Measurements from ENCODE around the gene CERS6.

CERS6 gene

GRCh38 chr2:168731002-168731401 is 274.9 kb downstream of the CERS6 start:
- TF ChIP-seq CTCF (IDR thresholded peaks at IDR 0.05; ENCODE audit: low read depth, low read length), result no peak
- no peak overlapping the region for H3K4me3 ChIP-seq (ENCODE audit: low read depth, low read length)
- DNase-seq (ENCODE audit: low read depth, low spot score), result no peak
- in situ Hi-C loops (cut with HindIII; ENCODE audit: low sequenced_read_pairs), result no loop called here

GRCh38 chr2:168731616-168732015 is 275.5 kb downstream of the CERS6 start:
- in situ Hi-C loops (cut with HindIII; ENCODE audit: low sequenced_read_pairs), result no loop called here
- no peak for TF ChIP-seq CTCF (IDR thresholded peaks at IDR 0.05; ENCODE audit: low read depth, low read length)
- DNase-seq (ENCODE audit: low read depth, low spot score), result no peak
- H3K4me3 ChIP-seq (ENCODE audit: low read depth, low read length), result no peak overlapping the region

- DNase-seq (ENCODE audit: low read depth, low spot score), result no peak
- in situ Hi-C loops (cut with HindIII; ENCODE audit: low sequenced_read_pairs), result no loop called here
- no peak for TF ChIP-seq CTCF (IDR thresholded peaks at IDR 0.05; ENCODE audit: low read depth, low read length)
- H3K4me3 ChIP-seq (ENCODE audit: low read depth, low read length), result no peak overlapping the region
These were observed 276.0 kb downstream of the CERS6 start for GRCh38 chr2:168732100-168732499.

- no peak overlapping the region for H3K4me3 ChIP-seq (ENCODE audit: low read depth, low read length)
- no peak for TF ChIP-seq CTCF (IDR thresholded peaks at IDR 0.05; ENCODE audit: low read depth, low read length)
- DNase-seq (ENCODE audit: low read depth, low spot score), result no peak
- in situ Hi-C loops (cut with HindIII; ENCODE audit: low sequenced_read_pairs), result no loop called here
These were observed 276.4 kb downstream of the CERS6 start for GRCh38 chr2:168732506-168732905.

GRCh38 chr2:168734199-168734760 is 278.2 kb downstream of the CERS6 start:
- TF ChIP-seq CTCF (IDR thresholded peaks at IDR 0.05; ENCODE audit: low read depth, low read length), result no peak
- no peak overlapping the region for H3K4me3 ChIP-seq (ENCODE audit: low read depth, low read length)
- no peak for DNase-seq (ENCODE audit: low read depth, low spot score)
- in situ Hi-C loops (cut with HindIII; ENCODE audit: low sequenced_read_pairs), result no loop called here

DNA sequence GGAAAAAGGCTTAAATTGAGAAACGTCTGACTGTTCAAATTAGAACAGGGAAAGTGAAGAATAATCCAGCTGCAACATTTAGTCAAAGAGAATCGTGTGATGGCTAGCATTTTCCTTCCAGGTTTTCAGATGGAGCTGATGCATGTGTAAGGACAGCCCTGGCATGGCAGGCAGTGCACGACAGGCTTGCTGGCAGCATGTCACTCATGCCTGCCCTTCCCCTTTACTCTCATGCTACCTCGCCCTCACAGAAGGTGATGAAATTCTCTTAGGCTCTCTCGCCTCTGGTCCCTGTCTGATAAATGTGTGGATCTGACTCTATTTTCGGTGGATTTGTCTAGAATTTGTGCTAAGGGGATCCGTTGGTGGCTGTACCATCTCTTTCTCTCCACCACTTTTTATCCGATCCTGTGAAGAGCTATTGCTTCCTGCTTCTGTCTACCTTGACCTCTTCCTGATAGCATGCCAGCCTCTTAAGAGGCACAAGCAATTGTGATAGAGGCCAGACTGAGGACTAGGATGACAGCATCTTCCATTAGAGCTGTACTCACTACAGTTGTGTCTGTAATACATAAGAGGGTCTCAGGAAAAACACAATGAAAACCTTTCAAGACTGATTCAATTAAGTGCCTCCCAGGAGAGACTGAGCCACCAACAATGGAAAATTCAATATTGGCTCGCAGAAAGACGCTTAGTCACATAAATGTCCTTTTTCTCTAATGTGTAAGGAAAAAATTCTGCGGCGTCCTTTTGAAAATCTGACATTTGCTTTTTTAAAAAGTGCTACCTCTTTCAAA is 280.8 kb downstream of the CERS6 start:
- DNase-seq (ENCODE audit: low read depth, low spot score), result no peak
- in situ Hi-C loops (cut with HindIII; ENCODE audit: low sequenced_read_pairs), result no loop called here
- H3K4me3 ChIP-seq (ENCODE audit: low read depth, low read length), result no peak overlapping the region
- no peak for TF ChIP-seq CTCF (IDR thresholded peaks at IDR 0.05; ENCODE audit: low read depth, low read length)
